T-helper 2 cell treated with Interferon-gamma antibody and Interleukin-4, amounts not matched to agents 100 ng/mL and 5 ng/mL, for 36 hours (primary cell): ENCODE measurements around the gene NRBF2. TPM values are rescaled to one million over a fixed set of nuclear protein-coding genes. Genes with fewer than 3 reads are reported as not detected.
"Not testable (repeated sequence)": the region's sequence is repeated elsewhere in the genome, so short reads cannot be mapped to it uniquely, and the experiment has no call there.

Source experiments
- intact Hi-C: fragments of 100-400 bp; cut with micrococcal nuclease; formaldehyde crosslinking; loops from one replicate; pipeline ENCODE4 v1.15.1; 2023
- total RNA-seq: library from RNA; stranded (reverse); gene quantifications from 2 replicates; pipeline ENCODE4 v1.2.3, GENCODE V29; 2022

Gene NRBF2
- total RNA-seq, 1 donor from 2014 or later = 22.7 TPM

- intact Hi-C loops = no loop called here
Measured at GRCh38 chr10:63116452-63117072, 16.6 kb upstream of the NRBF2 start.

- intact Hi-C loops = no loop called here
Measured at GRCh38 chr10:63119041-63119440, 14.1 kb upstream of the NRBF2 start.

GRCh38 chr10:63120554-63120953 is 12.6 kb upstream of the NRBF2 start:
- intact Hi-C loops = no loop called here

- intact Hi-C loops = no loop called here
Measured at GRCh38 chr10:63123727-63124362, 9.3 kb upstream of the NRBF2 start.

GRCh38 chr10:63125459-63125858 is 7.7 kb upstream of the NRBF2 start:
- intact Hi-C loops = no loop called here

GRCh38 chr10:63128443-63128842 is 4.7 kb upstream of the NRBF2 start:
- intact Hi-C loops = no loop called here

- intact Hi-C loops = loop anchor here (5.0 to 10.0 kb wide), 6 partner anchors 275 to 1228 kb away; partner anchors contain the start of genes ARID5B and RTKN2
Measured at GRCh38 chr10:63129888-63130287, 3.2 kb upstream of the NRBF2 start.

GRCh38 chr10:63132651-63133055 is 475 bp upstream of the NRBF2 start:
- intact Hi-C loops = loop anchor here (1.0 to 10.0 kb wide), 15 partner anchors 26 to 1230 kb away; partner anchors contain the start of genes ADO, ARID5B, EGR2 and REEP3

- intact Hi-C loops = loop anchor here (1.0 to 10.0 kb wide), 15 partner anchors 25 to 1232 kb away; partner anchors contain the start of genes ADO, ARID5B, EGR2 and REEP3
Measured at GRCh38 chr10:63133821-63134557, 861 bp downstream of the NRBF2 start.

- intact Hi-C loops = loop anchor here (10.0 kb wide), 3 partner anchors 283 to 1143 kb away; partner anchors contain the start of gene RTKN2
Measured at GRCh38 chr10:63137306-63137705, 4.2 kb downstream of the NRBF2 start.

- intact Hi-C loops = no loop called here
Measured at GRCh38 chr10:63140077-63140476, 6.9 kb downstream of the NRBF2 start.

GRCh38 chr10:63142136-63142535 is 9.0 kb downstream of the NRBF2 start:
- intact Hi-C loops = no loop called here

- intact Hi-C loops = no loop called here
Measured at GRCh38 chr10:63143987-63144386, 10.9 kb downstream of the NRBF2 start.

GRCh38 chr10:63145782-63146181 is 12.7 kb downstream of the NRBF2 start:
- intact Hi-C loops = no loop called here

GRCh38 chr10:63146503-63146902 is 13.4 kb downstream of the NRBF2 start:
- intact Hi-C loops = no loop called here

- intact Hi-C loops = no loop called here
Measured at GRCh38 chr10:63150745-63151144, 17.6 kb downstream of the NRBF2 start.

- intact Hi-C loops = not testable (repeated sequence)
Measured at GRCh38 chr10:63153868-63154545, 20.9 kb downstream of the NRBF2 start.

- intact Hi-C loops = loop anchor here (5.0 kb wide), 2 partner anchors 72 to 887 kb away; partner anchors contain the start of gene RTKN2
Measured at GRCh38 chr10:63154546-63155387, 21.6 kb downstream of the NRBF2 start.

- intact Hi-C loops = loop anchor here (5.0 kb wide), 2 partner anchors 73 to 888 kb away; partner anchors contain the start of gene RTKN2
Measured at GRCh38 chr10:63155388-63156020, 22.4 kb downstream of the NRBF2 start.

GRCh38 chr10:63156236-63156635 is 23.1 kb downstream of the NRBF2 start:
- intact Hi-C loops = loop anchor here (5.0 kb wide), 2 partner anchors 74 to 889 kb away; partner anchors contain the start of gene RTKN2
